Trophoblast cell (in vitro differentiated cells and primary cell): ENCODE measurements around the gene KCTD11.
"Not testable (repeated sequence)": the region's sequence is repeated elsewhere in the genome, so short reads cannot be mapped to it uniquely, and the experiment has no call there.

ENCODE experiments used
- DNase-seq, 2 donors: peaks; one replicate each; pipeline ENCODE4 v3.0.0-alpha.2; 2016
- H2AFZ ChIP-seq: 2 replicates; pipeline ENCODE4 v1.6.1; 2013; ENCODE audit warnings: low read length, moderate library complexity, mild to moderate bottlenecking; ENCODE audit not compliant: insufficient read depth, poor library complexity
- H2AK5ac ChIP-seq: 2 replicates; pipeline ENCODE4 v1.6.1; 2013; ENCODE audit warnings: mild to moderate bottlenecking, low read length
- H2BK120ac ChIP-seq: 2 replicates; pipeline ENCODE4 v1.6.1; 2013; ENCODE audit warnings: low read length, mild to moderate bottlenecking, moderate library complexity; ENCODE audit not compliant: insufficient read depth, poor library complexity
- H2BK12ac ChIP-seq: 2 replicates; pipeline ENCODE4 v1.6.1; 2013; ENCODE audit warnings: mild to moderate bottlenecking, low read length, moderate library complexity
- H2BK5ac ChIP-seq: 2 replicates; pipeline ENCODE4 v1.6.1; 2013; ENCODE audit warnings: low read length, low read depth, moderate library complexity, mild to moderate bottlenecking; ENCODE audit not compliant: poor library complexity
- H3K14ac ChIP-seq: 2 replicates; pipeline ENCODE4 v1.6.1; 2013; ENCODE audit warnings: mild to moderate bottlenecking, low read length
- H3K18ac ChIP-seq: 2 replicates; pipeline ENCODE4 v1.6.1; 2013; ENCODE audit warnings: mild to moderate bottlenecking, low read length
- H3K23ac ChIP-seq: 2 replicates; pipeline ENCODE4 v1.6.1; 2013; ENCODE audit warnings: low read length
- H3K27ac ChIP-seq: 2 replicates; pipeline ENCODE4 v1.5.1; 2013; ENCODE audit warnings: low read depth, mild to moderate bottlenecking, inconsistent platforms, low read length, moderate library complexity
- H3K27me3 ChIP-seq: 2 replicates; pipeline ENCODE4 v1.6.1; 2013; ENCODE audit warnings: inconsistent platforms, mild to moderate bottlenecking, low read length, moderate library complexity; ENCODE audit not compliant: insufficient read depth
- H3K36me3 ChIP-seq, 2 experiments: 1 replicate in 1 of 2; 2 replicates in 1 of 2; pipeline ENCODE4 v1.6.1; 2013; ENCODE audit warnings: low read length in 2 of 2, mild to moderate bottlenecking in 2 of 2, moderate library complexity in 1 of 2; ENCODE audit not compliant: insufficient read depth in 2 of 2, control insufficient read depth in 1 of 2
- H3K4ac ChIP-seq: 2 replicates; pipeline ENCODE4 v1.6.1; 2013; ENCODE audit warnings: low read depth, mild to moderate bottlenecking, low read length, moderate library complexity
- H3K4me1 ChIP-seq, 2 experiments: 1 replicate in 1 of 2; 2 replicates in 1 of 2; pipeline ENCODE4 v1.6.1; 2013; ENCODE audit warnings: low read length in 2 of 2, mild to moderate bottlenecking in 2 of 2, moderate library complexity in 1 of 2; ENCODE audit not compliant: insufficient read depth in 2 of 2, control insufficient read depth in 1 of 2
- H3K4me2 ChIP-seq: 2 replicates; pipeline ENCODE4 v1.6.1; 2013; ENCODE audit warnings: inconsistent platforms, mild to moderate bottlenecking, low read length, moderate library complexity
- H3K4me3 ChIP-seq: 2 replicates; pipeline ENCODE4 v1.5.1; 2013; ENCODE audit warnings: mild to moderate bottlenecking, low read depth, low read length, inconsistent platforms
- H3K79me1 ChIP-seq: one replicate; pipeline ENCODE4 v1.6.1; 2013; ENCODE audit warnings: low read length
- H3K79me2 ChIP-seq: 2 replicates; pipeline ENCODE4 v1.6.1; 2013; ENCODE audit warnings: low read length, mild to moderate bottlenecking; ENCODE audit not compliant: control insufficient read depth, insufficient read depth, poor library complexity
- H3K9ac ChIP-seq: 2 replicates; pipeline ENCODE4 v1.6.1; 2013; ENCODE audit warnings: mild to moderate bottlenecking, low read length
- H3K9me3 ChIP-seq: 2 replicates; pipeline ENCODE4 v1.6.1; 2013; ENCODE audit warnings: low read depth, mild to moderate bottlenecking, control low read depth, inconsistent platforms, low read length; ENCODE audit not compliant: insufficient read depth
- H4K12ac ChIP-seq: 2 replicates; pipeline ENCODE4 v1.6.1; 2013; ENCODE audit warnings: low read depth, mild to moderate bottlenecking, low read length, moderate library complexity
- H4K8ac ChIP-seq: 2 replicates; pipeline ENCODE4 v1.6.1; 2013; ENCODE audit warnings: low read depth, mild to moderate bottlenecking, low read length, moderate library complexity
- H4K91ac ChIP-seq: one replicate; pipeline ENCODE4 v1.6.1; 2013; ENCODE audit warnings: low read depth, mild to moderate bottlenecking, low read length, moderate library complexity
- WGBS: extraction: QIAGEN DNeasy Blood & Tissue Kit; methylation state at CpG from one replicate; pipeline ENCODE4 v1.1.7; 2013; ENCODE audit warnings: missing lambda C conversion rate; ENCODE audit not compliant: insufficient read length, insufficient coverage; ENCODE audit errors: extremely low coverage; 5-methylcytosine and 5-hydroxymethylcytosine counted together

The KCTD11 gene

DNA sequence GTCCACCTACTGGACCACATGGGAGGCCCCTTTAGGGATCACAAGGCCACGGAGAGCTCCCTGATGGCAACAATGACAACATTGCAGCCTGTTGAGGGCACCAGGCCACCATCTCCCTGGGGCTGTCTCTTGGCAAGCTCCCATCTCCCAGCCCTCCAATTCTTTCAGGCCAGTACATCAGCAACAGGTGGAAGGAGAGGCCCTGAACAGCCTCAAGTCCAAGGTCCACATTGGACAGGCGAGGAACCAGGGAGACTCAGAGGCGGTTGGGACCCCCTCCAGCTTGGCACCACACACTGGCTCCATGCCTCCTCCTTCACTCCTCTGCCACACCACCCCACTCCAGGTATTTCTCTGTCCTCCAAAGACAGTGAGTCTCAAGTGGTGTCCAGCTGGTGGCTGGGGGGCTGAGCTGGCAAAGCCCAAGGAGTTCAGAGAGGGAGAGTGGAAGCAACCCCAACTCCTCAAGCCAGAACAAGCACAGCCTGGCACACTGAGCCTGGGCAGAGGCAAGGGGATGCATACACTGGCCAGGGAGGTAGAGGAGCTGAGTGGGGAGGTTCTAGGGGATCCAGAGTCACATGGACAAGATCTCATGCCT lies 16.9 kb upstream of the KCTD11 start:
- Histone ChIP-seq H3K4ac (no peak overlapping the region), H3K27me3 (no peaks in the 10 kb centered on the region)
- no CpG with 5 or more reads among the region's 3 CpGs for WGBS

DNA sequence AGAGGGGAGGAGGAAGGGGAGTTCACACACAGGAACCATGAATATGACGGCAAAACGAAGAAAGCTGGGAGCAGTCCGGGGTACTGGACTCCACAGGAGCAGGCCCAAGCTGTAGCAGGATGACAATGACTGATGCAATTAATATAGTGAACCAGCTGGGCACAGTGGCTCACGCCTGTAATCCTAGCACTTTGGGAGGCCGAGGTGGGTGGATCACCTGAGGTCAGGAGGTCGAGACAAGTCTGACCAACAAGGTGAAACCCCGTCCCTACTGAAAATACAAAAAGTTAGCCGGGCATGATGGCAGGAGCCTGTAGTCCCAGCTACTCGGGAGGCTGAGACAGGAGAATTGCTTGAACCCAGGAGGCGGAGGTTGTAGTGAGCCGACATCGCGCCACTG lies 16.2 kb upstream of the KCTD11 start:
- H3K4ac ChIP-seq, H4K91ac ChIP-seq, DNase-seq, H3K79me1 ChIP-seq, H3K9ac ChIP-seq, H2AFZ ChIP-seq, H3K4me1 ChIP-seq, H3K4me3 ChIP-seq, H3K14ac ChIP-seq, H3K79me2 ChIP-seq, H2BK5ac ChIP-seq, H3K18ac ChIP-seq, H3K9me3 ChIP-seq, H4K12ac ChIP-seq, H3K27ac ChIP-seq, H3K27me3 ChIP-seq, H2BK120ac ChIP-seq, H4K8ac ChIP-seq, H2AK5ac ChIP-seq, H3K23ac ChIP-seq, H3K36me3 ChIP-seq, H3K4me2 ChIP-seq, H2BK12ac ChIP-seq: not testable (repeated sequence)
- WGBS = no CpG with 5 or more reads among the region's 13 CpGs

More for the DNA sequence above, 16.9 kb upstream of the KCTD11 start:
- Histone ChIP-seq H3K9me3 (no peaks in the 10 kb centered on the region), H3K27ac (no peak overlapping the region), H3K36me3 (no peaks in the 10 kb centered on the region), H3K9ac (no peak overlapping the region), H3K4me3 (no peak overlapping the region), H3K18ac (no peak overlapping the region), H3K79me2 (peaks cover 2% of the 10 kb centered on the region), H2BK5ac (no peak overlapping the region), H3K4me1 (peaks cover 4 to 5% of the 10 kb centered on the region in 2 experiments), H4K12ac (no peak overlapping the region), H2AK5ac (no peak overlapping the region), H4K91ac (no peak overlapping the region), H3K23ac (no peak overlapping the region), H4K8ac (no peak overlapping the region), H2AFZ (no peak overlapping the region), H3K4me2 (no peak overlapping the region), H3K14ac (no peak overlapping the region), H2BK12ac (no peak overlapping the region), H2BK120ac (no peak overlapping the region), H3K79me1 (peaks cover 3% of the 10 kb centered on the region)
- no peak for DNase-seq

DNA sequence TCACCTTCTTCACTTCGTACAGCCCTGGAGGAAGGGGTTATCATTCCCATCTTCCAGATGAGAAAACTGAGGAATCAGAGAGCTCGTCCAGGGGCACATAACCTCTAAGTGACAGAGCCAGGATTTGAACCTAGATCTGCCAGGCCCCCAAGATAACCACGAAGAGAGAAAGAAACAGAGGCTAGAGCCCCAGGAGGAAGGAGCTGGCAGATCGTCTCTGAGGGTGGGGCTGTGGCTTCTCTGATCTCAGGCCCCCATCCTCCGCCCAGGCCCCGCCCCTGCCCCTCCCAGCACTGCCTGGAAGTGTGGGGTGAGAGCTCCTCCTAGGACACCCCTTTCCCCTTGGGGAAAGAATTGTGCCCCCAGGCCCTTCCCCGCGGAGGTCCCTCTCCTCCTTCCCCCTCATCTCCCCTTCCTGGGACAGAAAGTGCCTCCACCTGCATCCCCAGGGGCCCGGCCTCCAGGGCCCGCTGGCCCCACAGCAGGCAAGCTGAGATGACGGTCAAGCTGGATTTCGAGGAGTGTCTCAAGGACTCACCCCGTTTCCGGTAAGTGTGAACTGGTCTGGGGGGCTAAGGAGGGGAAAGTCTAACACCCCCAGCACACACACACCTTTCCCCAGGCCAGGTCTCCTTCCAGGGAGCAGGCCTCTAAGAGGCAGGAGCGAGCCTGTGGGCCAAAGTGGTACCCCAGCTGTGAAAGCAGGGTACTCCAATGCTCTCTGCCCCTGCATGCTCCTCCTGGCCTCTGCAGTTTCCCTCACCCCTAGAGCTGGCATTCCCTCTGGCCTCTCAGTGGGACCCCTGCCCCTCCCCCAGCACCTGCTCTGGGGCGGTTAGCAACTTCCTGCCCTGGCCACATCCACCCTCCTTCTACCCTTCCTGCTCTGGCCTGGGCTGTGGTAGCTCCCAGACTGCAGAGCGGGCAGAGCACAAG lies 15.5 kb upstream of the KCTD11 start, which contains the start of gene ACAP1:
Gene ACAP1 (plus strand): TSS at position 290 of the 936 bp plus-strand sequence. CDS start 206 bp downstream, at position 496.
- H4K91ac ChIP-seq = no peak within 1 kb of the TSS
- H3K36me3 ChIP-seq = no peaks in the 10 kb centered on the region
- no peak within 1 kb of the TSS for H3K4me2 ChIP-seq
- no peak within 1 kb of the TSS for H3K14ac ChIP-seq
- H3K9me3 ChIP-seq = no peaks in the 10 kb centered on the region
- H3K27me3 ChIP-seq = no peaks in the 10 kb centered on the region
- no peak for DNase-seq
- no CpG with 5 or more reads among the region's 17 CpGs for WGBS
- H3K9ac ChIP-seq = no peak within 1 kb of the TSS
- no peak within 1 kb of the TSS for H4K12ac ChIP-seq
- no peaks in the 10 kb centered on the region for H3K79me1 ChIP-seq
- H3K23ac ChIP-seq = no peak within 1 kb of the TSS
- no peak within 1 kb of the TSS for H2BK12ac ChIP-seq
- H3K27ac ChIP-seq = no peak within 1 kb of the TSS
- no peak within 1 kb of the TSS for H2BK120ac ChIP-seq
- no peak within 1 kb of the TSS for H4K8ac ChIP-seq
- H3K79me2 ChIP-seq = no peaks in the 10 kb centered on the region
- no peak within 1 kb of the TSS for H3K18ac ChIP-seq
- H3K4ac ChIP-seq = no peak within 1 kb of the TSS
- no peak within 1 kb of the TSS for H2AFZ ChIP-seq
- H2AK5ac ChIP-seq = no peak within 1 kb of the TSS
- no peak within 1 kb of the TSS for H3K4me3 ChIP-seq
- no peak within 1 kb of the TSS for H2BK5ac ChIP-seq
- H3K4me1 ChIP-seq = no peaks in the 10 kb centered on the region

GRCh38 chr17:7337600-7337999 lies 14.4 kb upstream of the KCTD11 start:
- H3K4me3 ChIP-seq, H3K27ac ChIP-seq, H4K12ac ChIP-seq, H3K23ac ChIP-seq, H2AK5ac ChIP-seq, H4K91ac ChIP-seq, H3K36me3 ChIP-seq, DNase-seq, H3K18ac ChIP-seq, H2BK5ac ChIP-seq, H2BK120ac ChIP-seq, H3K4me1 ChIP-seq, H3K79me1 ChIP-seq, H3K79me2 ChIP-seq, H3K4me2 ChIP-seq, H3K9ac ChIP-seq, H2AFZ ChIP-seq, H2BK12ac ChIP-seq, H3K9me3 ChIP-seq, H3K4ac ChIP-seq, H3K27me3 ChIP-seq, H4K8ac ChIP-seq, H3K14ac ChIP-seq: not testable (repeated sequence)
- WGBS = no CpG with 5 or more reads among the region's 7 CpGs
